ENCODE data around the gene CSNK1D.

Gene CSNK1D

GRCh38 chr17:82297280-82297713 lies 23.8 kb upstream of the CSNK1D start:
- H3K4me3 ChIP-seq (ENCODE audit: low read length): peak overlapping the region; percentile 32
- DNase-seq (ENCODE audit: low read depth): peak; percentile 22
- TF ChIP-seq CTCF (conservative IDR thresholded peaks at IDR 0.05; ENCODE audit: low read depth, low read length): no peak

GRCh38 chr17:82296511-82297279 lies 23.2 kb upstream of the CSNK1D start:
- no peak overlapping the region for H3K4me3 ChIP-seq (ENCODE audit: low read length)
- DNase-seq (ENCODE audit: low read depth): no peak
- TF ChIP-seq CTCF (conservative IDR thresholded peaks at IDR 0.05; ENCODE audit: low read depth, low read length): no peak

- H3K4me3 ChIP-seq (ENCODE audit: low read length): no peak overlapping the region
Measured at GRCh38 chr17:82295472-82295814, 21.9 kb upstream of the CSNK1D start.

GRCh38 chr17:82294064-82294773 lies 20.7 kb upstream of the CSNK1D start:
- no peak for DNase-seq (ENCODE audit: low read depth)
- H3K4me3 ChIP-seq (ENCODE audit: low read length): no peak overlapping the region
- no peak for TF ChIP-seq CTCF (conservative IDR thresholded peaks at IDR 0.05; ENCODE audit: low read depth, low read length)

More at GRCh38 chr17:82295472-82295814, 21.9 kb upstream of the CSNK1D start:
- no peak for DNase-seq (ENCODE audit: low read depth)
- TF ChIP-seq CTCF (conservative IDR thresholded peaks at IDR 0.05; ENCODE audit: low read depth, low read length): no peak

- TF ChIP-seq CTCF (conservative IDR thresholded peaks at IDR 0.05; ENCODE audit: low read depth, low read length): no peak
- DNase-seq (ENCODE audit: low read depth): peak; percentile 96
- peak overlapping the region; percentile 64 for H3K4me3 ChIP-seq (ENCODE audit: low read length)
Measured at GRCh38 chr17:82292251-82293154, 19.0 kb upstream of the CSNK1D start.

GRCh38 chr17:82291582-82292250 lies 18.2 kb upstream of the CSNK1D start:
- DNase-seq (ENCODE audit: low read depth): no peak
- TF ChIP-seq CTCF (conservative IDR thresholded peaks at IDR 0.05; ENCODE audit: low read depth, low read length): no peak

More at GRCh38 chr17:82291582-82292250, 18.2 kb upstream of the CSNK1D start:
- peak overlapping the region; percentile 64 for H3K4me3 ChIP-seq (ENCODE audit: low read length)

Measured in retinal pigment epithelial cell (primary cell).